ENCODE results near the gene PLXNB2.
"Not testable (repeated sequence)": the region's sequence is repeated elsewhere in the genome, so short reads cannot be mapped to it uniquely, and the experiment has no call there.

Gene PLXNB2

GRCh38 chr22:50325444-50326224 is 18.2 kb upstream of the PLXNB2 start:
- no peak for DNase-seq (ENCODE audit: low read depth)

- no peak for DNase-seq (ENCODE audit: low read depth)
Observed at GRCh38 chr22:50323900-50324299, 16.5 kb upstream of the PLXNB2 start.

- DNase-seq (ENCODE audit: low read depth), result not testable (repeated sequence)
Observed at GRCh38 chr22:50322382-50323104, 15.1 kb upstream of the PLXNB2 start.

GRCh38 chr22:50320671-50321325 is 13.4 kb upstream of the PLXNB2 start:
- no peak for DNase-seq (ENCODE audit: low read depth)

- no peak for DNase-seq (ENCODE audit: low read depth)
Observed at GRCh38 chr22:50320116-50320515, 12.7 kb upstream of the PLXNB2 start.

- DNase-seq (ENCODE audit: low read depth), result no peak
Observed at GRCh38 chr22:50319503-50319951, 12.1 kb upstream of the PLXNB2 start.

- no peak for DNase-seq (ENCODE audit: low read depth)
Observed at GRCh38 chr22:50318698-50319411, 11.4 kb upstream of the PLXNB2 start.

GRCh38 chr22:50318356-50318697 is 10.9 kb upstream of the PLXNB2 start:
- no peak for DNase-seq (ENCODE audit: low read depth)

- no peak for DNase-seq (ENCODE audit: low read depth)
Observed at GRCh38 chr22:50317674-50318073, 10.2 kb upstream of the PLXNB2 start.

GRCh38 chr22:50317178-50317577 is 9.7 kb upstream of the PLXNB2 start:
- DNase-seq (ENCODE audit: low read depth), result no peak

- DNase-seq (ENCODE audit: low read depth), result no peak
Observed at GRCh38 chr22:50316114-50317065, 8.9 kb upstream of the PLXNB2 start.

GRCh38 chr22:50315289-50316113 is 8.1 kb upstream of the PLXNB2 start:
- no peak for DNase-seq (ENCODE audit: low read depth)

GRCh38 chr22:50314455-50315288 is 7.2 kb upstream of the PLXNB2 start:
- peak; percentile 76 for DNase-seq (ENCODE audit: low read depth)

- DNase-seq (ENCODE audit: low read depth), result no peak
Observed at GRCh38 chr22:50314081-50314454, 6.6 kb upstream of the PLXNB2 start.

- DNase-seq (ENCODE audit: low read depth), result no peak
Observed at GRCh38 chr22:50313600-50313999, 6.2 kb upstream of the PLXNB2 start.

- no peak for DNase-seq (ENCODE audit: low read depth)
Observed at GRCh38 chr22:50313021-50313420, 5.6 kb upstream of the PLXNB2 start.

GRCh38 chr22:50312371-50312770 is 4.9 kb upstream of the PLXNB2 start:
- no peak for DNase-seq (ENCODE audit: low read depth)

- DNase-seq (ENCODE audit: low read depth), result no peak
Observed at GRCh38 chr22:50311606-50312351, 4.3 kb upstream of the PLXNB2 start.
